HCT116 (cell line): ENCODE measurements around the gene MTG1. TPM values are rescaled to one million over a fixed set of nuclear protein-coding genes. Genes with fewer than 3 reads are reported as not detected.

Source experiments
- ATAC-seq: fragments of 200-7000 bp; cut with Tn5 transposase; 2 replicates; pipeline ENCODE4 v1.9.1; 2020; ENCODE audit warnings: mild to moderate bottlenecking, moderate library complexity
- BruUV-seq: library from RNA; stranded (reverse); fragments of 400-500 nt; replicated peaks from 2 replicates; lab custom pipeline; 2021; lab: Mats Ljungman, UMichigan
- CTCF ChIA-PET: fragments of 300-600 bp; sonication (Branson Sonifier 250); formaldehyde crosslinking; loops from one replicate; lab custom pipeline; 2021; ENCODE audit warnings: antibody characterized with exemption; lab: Charles Lee
- POLR2A ChIA-PET: fragments of 300-600, 350-600 bp; sonication (Branson Sonifier 250); formaldehyde crosslinking; loops from one replicate; lab custom pipeline; 2021; ENCODE audit warnings: antibody characterized with exemption; lab: Charles Lee
- RAD21 ChIA-PET, 2 experiments: fragments of 300-600 bp; sonication (Branson Sonifier 250); formaldehyde crosslinking; loops; one replicate each; lab custom pipeline; 2023; ENCODE audit warnings: low total read pairs in 2 of 2; ENCODE audit not compliant: uncharacterized antibody in 2 of 2, unreplicated experiment in 2 of 2, low non-redundant PET in 1 of 2; lab: Charles Lee
- DNase-seq: peaks from one replicate; pipeline ENCODE4 v3.0.0-alpha.2; 2010; ENCODE audit warnings: low read depth, low spot score
- H2AFZ ChIP-seq: fragments of 200-600 bp; shearing (Covaris generic), sonication (generic); 2 replicates; pipeline ENCODE4 v1.6.1; 2017; ENCODE audit warnings: low read depth, mixed run types, mixed read lengths, antibody characterized with exemption, low read length; ENCODE audit not compliant: poor library complexity, severe bottlenecking
- H3K27ac ChIP-seq: 2 replicates; pipeline ENCODE4 v1.5.1; 2012; ENCODE audit warnings: low read depth, low read length
- H3K27me3 ChIP-seq: fragments of 200-600 bp; sonication (generic); 2 replicates; pipeline ENCODE4 v1.6.1; 2016; ENCODE audit warnings: mixed run types, low read length, mixed read lengths; ENCODE audit not compliant: insufficient read depth
- H3K36me3 ChIP-seq, 2 experiments: fragments of 200-500 bp in 1 of 2; fragments of 200-600 bp in 1 of 2; sonication (Bioruptor generic) in 1 of 2; sonication (generic) in 1 of 2; 2 replicates each; pipeline versions ENCODE4 v1.5.1 to v1.6.1; 2014 to 2016; ENCODE audit warnings: low read length in 2 of 2, inconsistent platforms in 1 of 2, mixed read lengths in 1 of 2, mixed run types in 1 of 2; ENCODE audit not compliant: insufficient read depth in 2 of 2, control insufficient read depth in 1 of 2
- H3K4me1 ChIP-seq, 2 experiments: fragments of 200-600 bp in 1 of 2; sonication (generic) in 1 of 2; 2 replicates each; pipeline versions ENCODE4 v1.5.1 to v1.6.1; 2012 to 2017; ENCODE audit warnings: low read length in 2 of 2, inconsistent platforms in 1 of 2, mild to moderate bottlenecking in 1 of 2, mixed read lengths in 1 of 2, mixed run types in 1 of 2, moderate library complexity in 1 of 2; ENCODE audit not compliant: insufficient read depth in 2 of 2, control insufficient read depth in 1 of 2
- H3K4me2 ChIP-seq: fragments of 200-600 bp; sonication (generic); 2 replicates; pipeline ENCODE4 v1.6.1; 2017; ENCODE audit warnings: mixed run types, low read length, mixed read lengths
- H3K4me3 ChIP-seq, 2 experiments: fragments of 200-600 bp in 1 of 2; sonication (generic) in 1 of 2; replicated peaks in 1 of 2; 2 replicates each; pipeline ENCODE4 v1.5.1; 2011 to 2016; ENCODE audit warnings: low read length in 2 of 2, control low read depth in 1 of 2, low read depth in 1 of 2, mild to moderate bottlenecking in 1 of 2, mixed read lengths in 1 of 2, mixed run types in 1 of 2
- H3K79me2 ChIP-seq: fragments of 200-600 bp; sonication (generic); 2 replicates; pipeline ENCODE4 v1.6.1; 2017; ENCODE audit warnings: mild to moderate bottlenecking, mixed run types, low read length, moderate library complexity, mixed read lengths; ENCODE audit not compliant: insufficient read depth
- H3K9ac ChIP-seq: fragments of 200-600 bp; sonication (generic); 2 replicates; pipeline ENCODE4 v1.6.1; 2016; ENCODE audit warnings: low read length, mixed read lengths
- H3K9me2 ChIP-seq: fragments of 200-600 bp; sonication (generic), shearing (Covaris generic); 2 replicates; pipeline ENCODE4 v1.6.1; 2017; ENCODE audit warnings: mixed run types, mild to moderate bottlenecking, moderate library complexity; ENCODE audit not compliant: insufficient read depth
- H3K9me3 ChIP-seq, 2 experiments: fragments of 200-500 bp in 1 of 2; fragments of 200-600 bp in 1 of 2; sonication (Bioruptor generic) in 1 of 2; sonication (generic) in 1 of 2; 2 replicates each; pipeline ENCODE4 v1.6.1; 2014 to 2017; ENCODE audit warnings: low read length in 2 of 2, mixed read lengths in 2 of 2, inconsistent platforms in 1 of 2, low read depth in 1 of 2, mild to moderate bottlenecking in 1 of 2, mixed run types in 1 of 2, moderate library complexity in 1 of 2; ENCODE audit not compliant: control insufficient read depth in 1 of 2, insufficient read depth in 1 of 2
- H4K20me1 ChIP-seq: fragments of 200-600 bp; sonication (generic), shearing (Covaris generic); 2 replicates; pipeline ENCODE4 v1.6.1; 2017; ENCODE audit warnings: mixed run types, mild to moderate bottlenecking, moderate library complexity; ENCODE audit not compliant: insufficient read depth
- CBX3 ChIP-seq: IDR thresholded peaks from 2 replicates; pipeline ENCODE4 v1.6.1; 2012; ENCODE audit warnings: low read depth
- CEBPB ChIP-seq: IDR thresholded peaks from 2 replicates; pipeline ENCODE4 v1.6.1; 2012; ENCODE audit warnings: low read depth
- EGR1 ChIP-seq: IDR thresholded peaks from 2 replicates; pipeline ENCODE4 v1.6.1; 2012; ENCODE audit warnings: low read depth
- EZH2 ChIP-seq: fragments of 200-600 bp; sonication (generic); IDR thresholded peaks from 2 replicates; pipeline ENCODE4 v1.6.1; 2017; ENCODE audit warnings: antibody characterized with exemption, mixed run types
- EZH2phosphoT487 ChIP-seq: fragments of 200-600 bp; IDR thresholded peaks from 2 replicates; pipeline ENCODE4 v1.6.1; 2018; ENCODE audit warnings: antibody characterized with exemption, borderline replicate concordance
- RAD21 ChIP-seq: IDR thresholded peaks from 2 replicates; pipeline ENCODE4 v1.6.1; 2012; ENCODE audit warnings: low read depth, mild to moderate bottlenecking
- SIN3A ChIP-seq: IDR thresholded peaks from 2 replicates; pipeline ENCODE4 v1.6.1; 2012; ENCODE audit warnings: low read depth
- SP1 ChIP-seq: IDR thresholded peaks from 2 replicates; pipeline ENCODE4 v1.6.1; 2012; ENCODE audit warnings: low read depth
- SRF ChIP-seq: IDR thresholded peaks from 2 replicates; pipeline ENCODE4 v1.6.1; 2012; ENCODE audit warnings: low read depth
- ZBTB33 ChIP-seq: IDR thresholded peaks from 2 replicates; pipeline ENCODE4 v1.6.1; 2011; ENCODE audit warnings: mild to moderate bottlenecking, low read length, moderate library complexity; ENCODE audit not compliant: insufficient replicate concordance; ENCODE audit errors: extremely low read depth
- ZNF274 ChIP-seq: fragments of 200-500 bp; sonication (Bioruptor generic); IDR thresholded peaks from 2 replicates; pipeline ENCODE4 v1.6.1; 2014; ENCODE audit warnings: mild to moderate bottlenecking, low read depth, low read length, inconsistent platforms
- intact Hi-C: fragments of 100-400 bp; cut with micrococcal nuclease; formaldehyde crosslinking; loops from 2 replicates; pipeline ENCODE4 v1.10.0; 2022
- total RNA-seq: library from RNA; stranded (reverse); gene quantifications from one replicate; pipeline ENCODE4 v1.2.1, GENCODE V29; 2021; ENCODE audit not compliant: unreplicated experiment

MTG1 gene
- total RNA-seq, 1 experiment from 2014 or later: 23.1 TPM

GRCh38 chr10:133379801-133380666 is 13.9 kb upstream of the MTG1 start:
- peak; percentile 8; the same call in 1 of the 2 replicates for ATAC-seq
- no peaks in the 10 kb centered on the region for H3K9me3 ChIP-seq
- no peaks in the 10 kb centered on the region for H3K36me3 ChIP-seq
- peak overlapping the region; percentile 62 for H3K4me2 ChIP-seq
- H2AFZ ChIP-seq: no peak overlapping the region
- no peaks in the 10 kb centered on the region for H3K9me2 ChIP-seq
- H3K4me1 ChIP-seq: peaks cover 0 to 6% of the 10 kb centered on the region in 2 experiments; a peak in 1 of 4 replicates
- no peaks in the 10 kb centered on the region for H4K20me1 ChIP-seq
- DNase-seq: no peak
- no peaks in the 10 kb centered on the region for H3K27me3 ChIP-seq
- peak overlapping the region; percentile 28 to 46 for H3K4me3 ChIP-seq
- POLR2A ChIA-PET: no interaction called here
- CTCF ChIA-PET: no interaction called here
- H3K9ac ChIP-seq: no peak overlapping the region
- TF ChIP-seq ZNF274: no peak
- no peak for TF ChIP-seq EGR1
- TF ChIP-seq SIN3A: no peak
- TF ChIP-seq ZBTB33: no peak
- intact Hi-C loops: no loop called here
- H3K27ac ChIP-seq: no peak overlapping the region
- BruUV-seq: no TSS peak
- H3K79me2 ChIP-seq: no peaks in the 10 kb centered on the region
- RAD21 ChIA-PET: no interaction called here

- TF ChIP-seq SRF: no peak
- TF ChIP-seq SP1: no peak
- no peak for TF ChIP-seq EZH2phosphoT487
- no peak for TF ChIP-seq CBX3
- TF ChIP-seq CEBPB: no peak
- TF ChIP-seq RAD21: no peak
- TF ChIP-seq EZH2: no peak
- Histone ChIP-seq H3K9ac (no peak overlapping the region), H3K27ac (no peak overlapping the region), H4K20me1 (no peaks in the 10 kb centered on the region), H3K79me2 (no peaks in the 10 kb centered on the region), H2AFZ (no peak overlapping the region), H3K36me3 (no peaks in the 10 kb centered on the region), H3K4me3 (no peak overlapping the region), H3K27me3 (no peaks in the 10 kb centered on the region), H3K4me1 (peaks cover 0 to 6% of the 10 kb centered on the region in 2 experiments; a peak in 1 of 4 replicates), H3K9me2 (no peaks in the 10 kb centered on the region), H3K4me2 (no peak overlapping the region), H3K9me3 (no peaks in the 10 kb centered on the region)
- BruUV-seq: TSS peak; percentile 38
- ChIA-PET CTCF (no interaction called here), POLR2A (no interaction called here), RAD21 (no interaction called here)
- no peak for DNase-seq
- intact Hi-C loops: no loop called here
- no peak for ATAC-seq
These were observed 12.9 kb upstream of the MTG1 start for GRCh38 chr10:133381036-133381435.
